Muscle layer of duodenum (tissue), 2 donors: Measurements from ENCODE around the gene CSNK1E.
"Not testable (repeated sequence)": the region's sequence is repeated elsewhere in the genome, so short reads cannot be mapped to it uniquely, and the experiment has no call there.

Source experiments
- H3K27ac ChIP-seq: one replicate; pipeline ENCODE4 v1.7.0; 2013; ENCODE audit warnings: mild to moderate bottlenecking, low read length
- H3K27me3 ChIP-seq: one replicate; pipeline ENCODE4 v1.7.0; 2013; ENCODE audit warnings: low read depth, mild to moderate bottlenecking, control low read depth, low read length
- H3K36me3 ChIP-seq, 2 donors: one replicate each; pipeline ENCODE4 v1.7.0; 2013; ENCODE audit warnings: low read length in 2 of 2, control low read depth in 1 of 2, mild to moderate bottlenecking in 1 of 2; ENCODE audit not compliant: insufficient read depth in 2 of 2, control insufficient read depth in 1 of 2
- H3K4me1 ChIP-seq, 2 donors: one replicate each; pipeline ENCODE4 v1.7.0; 2013; ENCODE audit warnings: low read length in 2 of 2, mild to moderate bottlenecking in 2 of 2, control low read depth in 1 of 2, moderate library complexity in 1 of 2; ENCODE audit not compliant: insufficient read depth in 2 of 2, control insufficient read depth in 1 of 2
- H3K4me3 ChIP-seq, 2 donors: one replicate each; pipeline ENCODE4 v1.7.0; 2013; ENCODE audit warnings: low read length in 2 of 2, low read depth in 1 of 2, mild to moderate bottlenecking in 1 of 2
- H3K9me3 ChIP-seq, 2 donors: one replicate each; pipeline ENCODE4 v1.7.0; 2013; ENCODE audit warnings: low read length in 2 of 2, control low read depth in 1 of 2, mild to moderate bottlenecking in 1 of 2; ENCODE audit not compliant: control insufficient read depth in 1 of 2
- donor health status: healthy.

CSNK1E gene

DNA sequence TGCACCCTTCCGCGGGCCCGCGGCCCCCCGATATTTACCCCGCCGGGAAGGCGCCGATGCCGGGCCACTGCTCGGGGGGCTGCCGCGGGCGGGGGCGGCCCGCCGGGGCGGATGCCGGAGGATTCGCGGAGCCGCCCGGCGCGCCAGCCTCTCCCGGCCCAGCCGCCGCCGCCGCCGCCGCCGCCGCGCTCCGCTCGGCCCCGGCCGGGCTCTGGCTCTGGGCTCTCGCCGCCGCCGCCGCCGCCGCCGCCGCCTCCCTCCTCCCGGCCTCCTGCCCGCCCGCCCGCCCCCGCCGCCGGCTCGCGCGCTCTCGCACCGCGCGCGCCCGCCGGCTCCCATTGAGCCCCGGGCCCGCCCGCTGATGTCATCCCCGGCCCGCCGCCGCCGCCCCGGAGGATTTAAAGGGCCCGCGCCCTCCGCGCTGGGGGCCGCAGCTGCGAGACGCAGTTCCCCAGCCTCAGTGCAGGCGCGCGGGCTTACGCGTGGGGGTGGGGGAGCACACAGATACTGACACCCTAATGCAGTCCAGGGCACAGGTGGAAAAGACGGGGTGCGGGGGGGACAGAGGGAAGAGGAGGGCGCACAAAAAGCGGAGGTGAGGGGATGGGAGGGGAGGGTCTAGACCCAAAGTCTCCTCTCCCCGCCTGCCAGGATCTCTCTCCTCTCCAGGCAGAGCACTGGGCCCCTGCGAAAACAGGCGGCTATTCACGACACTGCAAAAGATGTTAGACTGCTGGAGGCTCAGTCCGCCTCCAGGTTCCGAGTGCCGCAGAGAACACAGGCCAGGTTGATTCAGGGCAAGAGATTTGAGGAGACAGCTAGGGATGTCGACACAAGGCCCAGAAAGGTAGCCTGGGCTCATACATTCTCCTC lies at the start of gene CSNK1E:
TSS of gene CSNK1E (minus strand) at position 312 of the 873 bp plus-strand sequence. CDS start 3,276 bp downstream, outside the sequence.
- peaks cover 14 to 37% of the 10 kb centered on the region in 2 donors for H3K4me1 ChIP-seq
- peaks cover 0 to 6% of the 10 kb centered on the region in 2 donors for H3K36me3 ChIP-seq
- H3K4me3 ChIP-seq = peak within 1 kb of the TSS; percentile 66 to 84
- no peaks in the 10 kb centered on the region for H3K9me3 ChIP-seq
- H3K27ac ChIP-seq = peak within 1 kb of the TSS; percentile 96
- H3K27me3 ChIP-seq = no peaks in the 10 kb centered on the region

DNA sequence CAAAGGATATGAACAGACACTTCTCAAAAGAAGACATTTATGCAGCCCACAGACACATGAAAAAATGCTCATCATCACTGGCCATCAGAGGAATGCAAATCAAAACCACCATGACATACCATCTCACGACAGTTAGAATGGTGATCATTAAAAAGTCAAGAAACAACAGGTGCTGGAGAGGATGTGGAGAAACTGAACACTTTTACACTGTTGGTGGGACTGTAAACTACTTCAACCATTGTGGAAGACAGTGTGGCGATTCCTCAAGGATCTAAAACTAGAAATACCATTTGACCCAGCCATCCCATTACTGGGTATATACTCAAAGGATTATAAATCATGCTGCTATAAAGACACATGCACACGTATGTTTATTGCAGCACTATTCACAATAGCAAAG lies 48.6 kb upstream of the CSNK1E start:
- not testable (repeated sequence) for H3K27ac ChIP-seq, H3K4me3 ChIP-seq

GRCh38 chr22:38365174-38365573 lies 47.9 kb upstream of the CSNK1E start:
- H3K4me3 ChIP-seq, H3K27me3 ChIP-seq, H3K27ac ChIP-seq, H3K9me3 ChIP-seq, H3K4me1 ChIP-seq, H3K36me3 ChIP-seq: not testable (repeated sequence)

More for the DNA sequence above, 48.6 kb upstream of the CSNK1E start:
- H3K36me3 ChIP-seq, H3K4me1 ChIP-seq, H3K9me3 ChIP-seq, H3K27me3 ChIP-seq: not testable (repeated sequence)

- not testable (repeated sequence) for H3K27me3 ChIP-seq, H3K4me3 ChIP-seq, H3K36me3 ChIP-seq, H3K4me1 ChIP-seq, H3K9me3 ChIP-seq, H3K27ac ChIP-seq
These were observed 43.3 kb upstream of the CSNK1E start for GRCh38 chr22:38360560-38360959.

DNA sequence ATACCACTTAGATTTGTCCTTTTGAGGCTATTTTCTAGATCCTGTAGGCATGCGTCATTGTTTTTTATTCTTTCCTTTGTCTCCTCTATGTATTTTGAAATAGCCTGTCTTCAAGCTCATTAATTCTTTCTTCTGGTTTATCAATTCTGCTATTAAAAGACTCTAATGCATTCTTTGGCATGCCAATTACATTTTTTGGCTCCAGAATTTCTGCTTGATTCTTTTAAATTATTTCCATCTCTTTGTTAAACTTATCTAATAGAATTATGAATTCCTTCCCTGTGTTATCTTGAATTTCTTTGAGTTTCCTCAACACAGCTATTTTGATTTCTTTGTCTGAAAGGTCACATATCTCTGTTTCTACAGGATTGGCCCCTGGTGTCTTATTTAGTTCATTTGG lies 42.6 kb upstream of the CSNK1E start:
- H3K9me3 ChIP-seq, H3K36me3 ChIP-seq, H3K27me3 ChIP-seq, H3K4me3 ChIP-seq, H3K4me1 ChIP-seq, H3K27ac ChIP-seq: not testable (repeated sequence)

GRCh38 chr22:38357971-38358370 lies 40.7 kb upstream of the CSNK1E start:
- H3K27me3 ChIP-seq, H3K9me3 ChIP-seq, H3K4me1 ChIP-seq, H3K36me3 ChIP-seq, H3K27ac ChIP-seq, H3K4me3 ChIP-seq: not testable (repeated sequence)

DNA sequence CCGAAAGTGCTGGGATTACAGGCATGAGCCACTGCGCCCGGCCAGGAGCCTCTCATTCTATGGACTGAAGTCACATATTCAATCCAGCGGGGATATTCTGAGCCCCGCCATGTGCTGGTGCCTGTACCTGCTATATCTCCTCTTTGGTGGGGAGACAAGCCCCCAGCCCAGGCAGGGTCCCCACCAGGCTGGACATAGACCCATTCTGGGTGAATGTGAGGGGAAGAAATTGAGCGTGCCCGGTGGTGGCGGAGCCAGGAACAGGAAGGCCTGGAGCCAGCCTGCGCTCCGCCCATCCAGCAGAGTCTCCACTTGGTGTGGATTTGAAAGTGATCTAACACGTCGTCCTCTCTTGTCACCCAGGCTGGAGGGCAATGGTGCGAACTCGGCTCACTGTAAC lies 38.0 kb upstream of the CSNK1E start:
- Histone ChIP-seq H3K4me1 (no peaks in the 10 kb centered on the region), H3K36me3 (no peaks in the 10 kb centered on the region), H3K27ac (no peak overlapping the region)

GRCh38 chr22:38353701-38354100 lies 36.5 kb upstream of the CSNK1E start:
- Histone ChIP-seq H3K4me1 (no peaks in the 10 kb centered on the region), H3K27me3 (no peaks in the 10 kb centered on the region), H3K4me3 (no peak overlapping the region), H3K36me3 (no peaks in the 10 kb centered on the region), H3K9me3 (no peaks in the 10 kb centered on the region), H3K27ac (no peak overlapping the region)

More for the DNA sequence above, 38.0 kb upstream of the CSNK1E start:
- Histone ChIP-seq H3K9me3 (no peaks in the 10 kb centered on the region), H3K4me3 (no peak overlapping the region), H3K27me3 (no peaks in the 10 kb centered on the region)

DNA sequence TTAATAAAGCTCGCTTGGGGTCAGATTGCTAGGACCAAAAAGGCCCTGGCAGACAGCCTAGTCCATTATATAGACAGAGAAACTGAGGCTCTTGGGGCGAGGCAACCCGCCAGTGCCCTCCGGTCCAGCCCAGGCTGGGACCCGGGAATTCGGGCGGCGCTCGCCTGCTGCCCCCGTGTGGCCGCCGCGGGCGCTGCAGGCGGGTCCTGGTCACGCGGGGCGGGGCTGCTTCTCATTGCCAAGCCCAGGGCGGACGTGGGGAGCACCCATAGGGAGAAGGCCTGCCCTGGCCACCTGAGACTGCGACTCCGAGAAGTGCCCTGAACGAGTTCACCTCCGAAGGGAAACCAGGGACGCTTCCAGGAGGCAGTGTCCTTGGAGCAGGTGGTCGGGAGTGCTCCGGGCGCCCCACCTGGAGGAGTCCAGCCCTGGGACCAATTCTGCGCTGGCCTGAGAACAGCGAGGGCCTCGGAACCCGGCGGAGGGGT lies 36.0 kb upstream of the CSNK1E start:
- Histone ChIP-seq H3K9me3 (no peaks in the 10 kb centered on the region), H3K27ac (no peak overlapping the region)

GRCh38 chr22:38352436-38352835 lies 35.2 kb upstream of the CSNK1E start:
- Histone ChIP-seq H3K9me3 (no peaks in the 10 kb centered on the region), H3K27ac (no peak overlapping the region), H3K4me1 (no peaks in the 10 kb centered on the region), H3K36me3 (no peaks in the 10 kb centered on the region), H3K27me3 (no peaks in the 10 kb centered on the region), H3K4me3 (no peak overlapping the region)

More for the DNA sequence above, 36.0 kb upstream of the CSNK1E start:
- Histone ChIP-seq H3K4me3 (no peak overlapping the region), H3K36me3 (no peaks in the 10 kb centered on the region), H3K4me1 (no peaks in the 10 kb centered on the region), H3K27me3 (no peaks in the 10 kb centered on the region)

- no peak overlapping the region for H3K27ac ChIP-seq
- no peaks in the 10 kb centered on the region for H3K36me3 ChIP-seq
- no peaks in the 10 kb centered on the region for H3K9me3 ChIP-seq
- H3K27me3 ChIP-seq = no peaks in the 10 kb centered on the region
- H3K4me3 ChIP-seq = no peak overlapping the region
- H3K4me1 ChIP-seq = no peaks in the 10 kb centered on the region
These were observed 33.5 kb upstream of the CSNK1E start for GRCh38 chr22:38350444-38351359.
